MM.1S (cell line): Measurements from ENCODE around the gene PROX1.

Experiments
- EZH2 ChIP-seq: fragments of 300-600 bp; sonication (generic); optimal IDR thresholded peaks from 2 replicates; pipeline ENCODE3; 2017; ENCODE audit warnings: low read depth, mild to moderate bottlenecking, antibody characterized with exemption, low read length, mixed read lengths
- EZH2phosphoT487 ChIP-seq: fragments of 300-600 bp; sonication (generic); IDR thresholded peaks from 2 replicates; pipeline ENCODE4 v1.6.1; 2018; ENCODE audit warnings: antibody characterized with exemption, low read length
- TF ChIP-seq, protein P1 (sequence below): fragments of 300-600 bp; sonication (generic); IDR thresholded peaks from 2 replicates; pipeline ENCODE4 v1.5.1; 2016; ENCODE audit warnings: antibody characterized with exemption, low read length, mixed read lengths

DNA sequence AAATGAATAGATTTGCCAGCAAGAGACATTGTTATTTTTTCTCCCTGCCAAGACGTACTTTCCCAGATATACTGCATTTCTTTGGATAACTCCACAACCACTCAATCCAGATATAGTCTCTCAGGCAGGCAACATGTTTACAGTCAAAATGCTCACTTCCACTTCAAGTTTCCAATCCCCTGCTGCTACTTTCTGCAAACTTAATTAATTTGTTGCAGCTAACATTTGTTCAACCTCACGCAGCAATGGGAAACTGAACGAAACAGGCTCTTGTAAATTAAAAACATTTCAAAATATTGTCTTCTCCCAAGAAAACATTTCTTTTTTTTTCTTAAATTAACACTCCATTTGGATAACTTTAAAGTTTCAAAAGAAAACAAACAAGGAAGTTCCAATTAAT, 45.7 kb upstream of the PROX1 start:
- TF ChIP-seq, protein P1, sequence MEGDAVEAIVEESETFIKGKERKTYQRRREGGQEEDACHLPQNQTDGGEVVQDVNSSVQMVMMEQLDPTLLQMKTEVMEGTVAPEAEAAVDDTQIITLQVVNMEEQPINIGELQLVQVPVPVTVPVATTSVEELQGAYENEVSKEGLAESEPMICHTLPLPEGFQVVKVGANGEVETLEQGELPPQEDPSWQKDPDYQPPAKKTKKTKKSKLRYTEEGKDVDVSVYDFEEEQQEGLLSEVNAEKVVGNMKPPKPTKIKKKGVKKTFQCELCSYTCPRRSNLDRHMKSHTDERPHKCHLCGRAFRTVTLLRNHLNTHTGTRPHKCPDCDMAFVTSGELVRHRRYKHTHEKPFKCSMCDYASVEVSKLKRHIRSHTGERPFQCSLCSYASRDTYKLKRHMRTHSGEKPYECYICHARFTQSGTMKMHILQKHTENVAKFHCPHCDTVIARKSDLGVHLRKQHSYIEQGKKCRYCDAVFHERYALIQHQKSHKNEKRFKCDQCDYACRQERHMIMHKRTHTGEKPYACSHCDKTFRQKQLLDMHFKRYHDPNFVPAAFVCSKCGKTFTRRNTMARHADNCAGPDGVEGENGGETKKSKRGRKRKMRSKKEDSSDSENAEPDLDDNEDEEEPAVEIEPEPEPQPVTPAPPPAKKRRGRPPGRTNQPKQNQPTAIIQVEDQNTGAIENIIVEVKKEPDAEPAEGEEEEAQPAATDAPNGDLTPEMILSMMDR = no peak
- no peak for TF ChIP-seq EZH2
- no peak for TF ChIP-seq EZH2phosphoT487
